Kidney glomerular epithelial cell (primary cell): ENCODE measurements around the gene THSD4.

ENCODE experiments used
- DNase-seq: peaks from one replicate; lab custom pipeline; 2025; lab: John Stamatoyannopoulos, UW

THSD4 gene

GRCh38 chr15:71098920-71099319 lies 16.4 kb upstream of the THSD4 start:
- DNase-seq = no peak

- DNase-seq = no peak
Measured at GRCh38 chr15:71103102-71103676, 12.1 kb upstream of the THSD4 start.

- DNase-seq = no peak
Measured at GRCh38 chr15:71104636-71105035, 10.6 kb upstream of the THSD4 start.

- no peak for DNase-seq
Measured at GRCh38 chr15:71105444-71105843, 9.8 kb upstream of the THSD4 start.

GRCh38 chr15:71106802-71107500 lies 8.3 kb upstream of the THSD4 start:
- no peak for DNase-seq

GRCh38 chr15:71107501-71107815 lies 7.8 kb upstream of the THSD4 start:
- no peak for DNase-seq

- DNase-seq = no peak
Measured at GRCh38 chr15:71109130-71109529, 6.1 kb upstream of the THSD4 start.

- no peak for DNase-seq
Measured at GRCh38 chr15:71109905-71110304, 5.4 kb upstream of the THSD4 start.

- no peak for DNase-seq
Measured at GRCh38 chr15:71110405-71111180, 4.7 kb upstream of the THSD4 start.

GRCh38 chr15:71111181-71111565 lies 4.1 kb upstream of the THSD4 start:
- DNase-seq = no peak

GRCh38 chr15:71111950-71112349 lies 3.3 kb upstream of the THSD4 start:
- no peak for DNase-seq

- no peak for DNase-seq
Measured at GRCh38 chr15:71112429-71112828, 2.8 kb upstream of the THSD4 start.

GRCh38 chr15:71114066-71114680 lies 1.1 kb upstream of the THSD4 start:
- no peak for DNase-seq

- DNase-seq = peak; percentile 60
Measured at GRCh38 chr15:71115567-71116351, 488 bp downstream of the THSD4 start.

GRCh38 chr15:71116366-71116765 lies 1.1 kb downstream of the THSD4 start:
- no peak for DNase-seq

- no peak for DNase-seq
Measured at GRCh38 chr15:71116942-71117341, 1.7 kb downstream of the THSD4 start.

- no peak for DNase-seq
Measured at GRCh38 chr15:71117714-71118305, 2.5 kb downstream of the THSD4 start.

GRCh38 chr15:71118345-71118744 lies 3.1 kb downstream of the THSD4 start:
- no peak for DNase-seq

GRCh38 chr15:71118881-71119632 lies 3.8 kb downstream of the THSD4 start:
- DNase-seq = no peak

- no peak for DNase-seq
Measured at GRCh38 chr15:71120428-71120944, 5.2 kb downstream of the THSD4 start.

- no peak for DNase-seq
Measured at GRCh38 chr15:71121442-71121841, 6.2 kb downstream of the THSD4 start.
